Subcutaneous abdominal adipose tissue (tissue), 5 donors: ENCODE results near the gene ERN1.

ENCODE experiments used
- H3K27ac ChIP-seq: one replicate; pipeline ENCODE4 v1.7.0; 2013; ENCODE audit warnings: low read depth, mild to moderate bottlenecking, inconsistent platforms, low read length, moderate library complexity
- H3K27me3 ChIP-seq, 5 donors: one replicate each; pipeline ENCODE4 v1.7.0; 2013; ENCODE audit warnings: low read length in 5 of 5, inconsistent platforms in 1 of 5; ENCODE audit not compliant: control insufficient read depth in 5 of 5, insufficient read depth in 4 of 5
- H3K36me3 ChIP-seq, 5 donors: one replicate each; pipeline ENCODE4 v1.7.0; 2013; ENCODE audit warnings: low read length in 5 of 5; ENCODE audit not compliant: control insufficient read depth in 5 of 5, insufficient read depth in 5 of 5
- H3K4me1 ChIP-seq, 5 donors: one replicate each; pipeline ENCODE4 v1.7.0; 2013; ENCODE audit warnings: low read length in 5 of 5, mild to moderate bottlenecking in 3 of 5, moderate library complexity in 1 of 5; ENCODE audit not compliant: control insufficient read depth in 5 of 5, insufficient read depth in 5 of 5
- H3K4me3 ChIP-seq, 5 donors: one replicate each; pipeline ENCODE4 v1.7.0; 2013; ENCODE audit warnings: low read length in 5 of 5, low read depth in 1 of 5
- H3K9ac ChIP-seq, 5 donors: one replicate each; pipeline ENCODE4 v1.7.0; 2013; ENCODE audit warnings: low read length in 5 of 5, mild to moderate bottlenecking in 4 of 5, moderate library complexity in 3 of 5
- H3K9me3 ChIP-seq, 5 donors: one replicate each; pipeline ENCODE4 v1.7.0; 2013; ENCODE audit warnings: low read length in 5 of 5; ENCODE audit not compliant: control insufficient read depth in 5 of 5
- donor health status: healthy.
- donor health status: healthy.
- donor health status: healthy.
- donor health status: healthy.
- donor health status: healthy.

The ERN1 gene

GRCh38 chr17:63996430-63997182 lies 133.3 kb downstream of the ERN1 start:
- H3K9me3 ChIP-seq, result no peaks in the 10 kb centered on the region
- no peak overlapping the region for H3K4me3 ChIP-seq
- H3K27me3 ChIP-seq, result peaks cover 5 to 23% (median 15%) of the 10 kb centered on the region in 5 donors
- peak overlapping the region; percentile 50 for H3K27ac ChIP-seq
- H3K36me3 ChIP-seq, result no peaks in the 10 kb centered on the region
- no peak overlapping the region for H3K9ac ChIP-seq
- peaks cover 10 to 43% (median 25%) of the 10 kb centered on the region in 5 donors for H3K4me1 ChIP-seq

- Histone ChIP-seq H3K4me3 (no peak overlapping the region), H3K9me3 (no peaks in the 10 kb centered on the region), H3K36me3 (no peaks in the 10 kb centered on the region), H3K27ac (no peak overlapping the region), H3K9ac (no peak overlapping the region), H3K27me3 (peaks cover 5 to 25% (median 17%) of the 10 kb centered on the region in 5 donors), H3K4me1 (peaks cover 10 to 38% (median 20%) of the 10 kb centered on the region in 5 donors)
Observed at GRCh38 chr17:63995626-63996025, 134.3 kb downstream of the ERN1 start.

DNA sequence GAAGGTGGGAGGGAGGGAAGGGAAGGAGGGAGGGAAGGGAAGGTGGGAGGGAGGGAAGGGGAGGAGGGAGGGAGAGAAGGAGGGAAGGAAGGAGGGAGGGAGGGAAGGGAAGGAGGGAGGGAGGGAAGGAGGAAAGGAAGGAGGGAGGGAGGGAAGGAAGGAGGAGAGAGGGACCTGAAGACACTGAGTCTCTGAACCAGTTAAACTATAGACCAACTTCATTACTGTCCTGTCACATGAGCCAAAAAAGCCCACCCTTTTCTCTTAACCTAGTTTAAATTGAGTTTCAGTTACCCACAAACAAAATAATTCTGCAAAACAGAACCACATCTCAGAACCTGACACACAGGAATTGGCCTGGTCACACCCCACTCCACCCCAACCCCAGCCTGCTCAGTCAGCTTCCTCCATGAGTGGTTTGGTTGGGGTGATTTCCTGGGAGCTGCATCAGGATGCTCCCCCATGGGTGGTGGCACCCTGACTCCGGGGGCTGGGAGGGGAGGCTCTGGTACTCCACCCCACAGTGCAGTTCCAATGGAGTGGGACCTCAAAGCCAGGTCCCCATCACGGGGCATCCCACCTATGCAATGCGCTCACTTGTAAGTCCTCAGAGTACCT lies 136.5 kb downstream of the ERN1 start:
- Histone ChIP-seq H3K9me3 (no peaks in the 10 kb centered on the region), H3K36me3 (no peaks in the 10 kb centered on the region), H3K27me3 (peaks cover 0 to 23% (median 15%) of the 10 kb centered on the region in 5 donors), H3K27ac (no peak overlapping the region), H3K4me3 (no peak overlapping the region), H3K9ac (no peak overlapping the region), H3K4me1 (peaks cover 7 to 53% (median 19%) of the 10 kb centered on the region in 5 donors)

- H3K4me3 ChIP-seq, result no peak overlapping the region
- H3K36me3 ChIP-seq, result no peaks in the 10 kb centered on the region
- H3K27me3 ChIP-seq, result peaks cover 0 to 13% (median 10%) of the 10 kb centered on the region in 5 donors
- H3K9ac ChIP-seq, result no peak overlapping the region
- H3K4me1 ChIP-seq, result peaks cover 0 to 52% (median 22%) of the 10 kb centered on the region in 5 donors
- no peaks in the 10 kb centered on the region for H3K9me3 ChIP-seq
- H3K27ac ChIP-seq, result no peak overlapping the region
Observed at GRCh38 chr17:63991611-63992010, 138.3 kb downstream of the ERN1 start.

DNA sequence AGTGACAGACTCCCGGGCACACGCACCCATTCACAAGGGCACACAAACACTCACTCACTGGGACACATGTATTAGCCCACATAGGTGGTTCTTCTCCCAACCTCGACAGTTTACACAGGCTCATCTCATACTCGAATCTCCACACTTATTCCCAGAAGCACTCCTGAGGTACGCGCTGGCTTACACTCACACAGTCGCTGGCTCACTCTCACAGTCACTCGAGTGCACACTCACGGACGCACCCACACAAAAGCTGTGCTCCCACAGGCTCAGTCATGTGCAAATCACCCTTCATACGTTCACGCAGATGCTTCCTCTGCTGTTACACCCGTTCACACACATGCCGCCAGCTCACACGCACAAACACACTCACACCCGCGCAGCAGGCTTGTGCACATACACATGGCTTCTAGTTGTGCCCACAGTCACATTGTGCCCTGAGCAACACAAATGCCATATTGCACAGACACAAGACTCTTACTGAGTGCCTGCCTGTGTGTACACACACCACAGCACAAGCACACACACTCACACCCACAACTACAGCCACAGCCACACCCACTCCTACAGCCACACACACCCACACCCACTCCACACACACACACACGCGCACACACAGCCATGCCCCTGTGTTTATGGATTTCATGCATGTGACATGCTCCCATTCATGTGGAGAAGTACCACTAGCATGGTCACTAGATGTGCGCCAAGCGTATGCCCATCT lies 140.2 kb downstream of the ERN1 start:
- Histone ChIP-seq H3K4me3 (no peak overlapping the region), H3K4me1 (peaks cover 6 to 68% (median 36%) of the 10 kb centered on the region in 5 donors), H3K9me3 (no peaks in the 10 kb centered on the region), H3K27me3 (peaks cover 0 to 13% (median 10%) of the 10 kb centered on the region in 5 donors), H3K9ac (peak overlapping the region in 1 of 5 donors; percentile 26), H3K27ac (no peak overlapping the region), H3K36me3 (no peaks in the 10 kb centered on the region)
